RCC 7860 (cell line): ENCODE results near the gene AMDHD2.
A peak's percentile ranks its signal among the peaks of the same experiment; 100 is the strongest.
"Not testable (repeated sequence)": the region's sequence is repeated elsewhere in the genome, so short reads cannot be mapped to it uniquely, and the experiment has no call there.

ENCODE experiments used
- DNase-seq: peaks from one replicate; pipeline ENCODE4 v3.0.0-alpha.2; 2015; ENCODE audit warnings: low spot score
- FAIRE-seq: peaks from 2 replicates; lab custom pipeline; 2012; peaks lifted over from hg19 to GRCh38; lab: Jason Lieb, UNC

AMDHD2 gene

GRCh38 chr16:2567506-2567905 lies 47.3 kb downstream of the AMDHD2 start:
- FAIRE-seq, DNase-seq: not testable (repeated sequence)

GRCh38 chr16:2568573-2568972 lies 48.4 kb downstream of the AMDHD2 start:
- not testable (repeated sequence) for DNase-seq
- FAIRE-seq = peak; percentile 99

DNA sequence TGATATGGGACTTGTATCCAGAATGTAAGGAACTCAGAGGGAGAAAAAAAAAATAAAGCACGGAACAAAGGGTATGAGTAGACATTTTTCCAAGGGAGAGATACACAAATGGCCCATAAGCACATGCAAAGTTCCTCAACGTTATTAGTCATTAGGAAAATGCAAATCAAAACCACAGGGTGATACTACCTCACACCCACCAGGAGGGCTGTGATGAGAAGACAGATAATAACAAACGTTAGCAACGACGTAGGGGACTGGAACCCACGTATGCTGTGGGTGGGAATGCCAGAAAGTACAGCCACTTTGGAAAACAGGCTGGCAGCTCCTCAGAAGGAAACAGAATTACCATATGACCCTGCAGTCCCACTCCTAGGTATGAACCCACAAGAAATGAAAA lies 52.5 kb downstream of the AMDHD2 start:
- FAIRE-seq, DNase-seq: not testable (repeated sequence)

DNA sequence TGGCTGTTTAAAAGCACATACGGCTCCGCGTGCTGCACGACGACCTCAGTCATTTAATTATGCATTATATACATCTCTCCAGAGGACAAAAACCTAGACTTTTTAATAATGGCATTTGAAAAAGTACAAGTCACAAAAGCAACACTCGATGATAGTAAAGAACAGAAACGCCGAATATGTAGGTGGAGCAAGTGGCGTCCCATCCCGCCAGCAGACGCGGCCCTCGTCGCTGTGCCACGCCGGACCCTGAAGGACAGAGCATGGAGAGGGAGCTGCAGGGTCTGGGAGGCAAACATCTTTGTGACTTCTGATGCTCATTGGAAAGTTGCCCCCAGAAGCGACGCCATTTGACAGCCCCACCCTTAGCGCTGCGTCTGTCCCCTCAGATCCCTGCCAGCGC lies 55.7 kb downstream of the AMDHD2 start:
- FAIRE-seq, DNase-seq: not testable (repeated sequence)

- FAIRE-seq, DNase-seq: not testable (repeated sequence)
Measured at GRCh38 chr16:2577044-2577443, 56.9 kb downstream of the AMDHD2 start.

DNA sequence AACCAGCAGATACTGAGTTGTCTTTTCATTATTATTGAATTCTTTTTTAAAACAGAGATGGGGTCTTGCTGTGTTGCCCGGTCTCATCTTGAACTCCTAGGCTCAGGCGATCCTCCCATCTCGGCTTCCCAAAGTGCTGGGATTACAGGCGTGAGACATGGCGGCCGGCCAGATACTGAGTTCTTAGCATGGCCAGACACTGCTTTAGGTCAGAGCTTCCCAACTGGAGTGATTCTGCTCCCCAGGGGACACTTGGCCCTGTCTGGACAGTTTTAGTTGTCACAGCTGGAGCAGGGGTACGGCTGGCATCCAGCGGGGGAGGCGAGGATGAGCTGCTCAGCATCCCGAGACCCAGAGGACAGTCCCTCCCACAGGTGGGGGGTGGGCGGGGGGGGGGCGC lies 58.7 kb downstream of the AMDHD2 start:
- FAIRE-seq, DNase-seq: not testable (repeated sequence)

DNA sequence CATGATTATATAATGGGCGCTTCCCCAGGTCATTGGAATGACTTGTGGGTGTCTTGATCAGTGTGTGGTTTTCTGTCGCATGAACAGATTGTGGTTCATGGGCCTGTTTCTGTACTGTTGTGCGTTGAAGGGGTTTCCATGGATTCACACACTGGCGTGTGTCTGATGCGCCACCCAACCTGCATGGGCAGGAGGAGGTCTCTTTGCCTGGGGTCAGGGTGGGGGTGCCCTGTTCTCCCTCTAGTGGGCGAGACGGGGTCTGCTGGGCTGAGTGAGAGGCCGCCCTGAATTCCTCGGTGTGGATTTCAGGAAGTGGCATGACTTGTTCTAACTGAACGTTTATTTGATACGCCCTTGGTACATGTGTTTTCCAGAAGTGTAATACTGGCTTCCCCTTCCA lies 60.0 kb downstream of the AMDHD2 start:
- FAIRE-seq, DNase-seq: not testable (repeated sequence)

DNA sequence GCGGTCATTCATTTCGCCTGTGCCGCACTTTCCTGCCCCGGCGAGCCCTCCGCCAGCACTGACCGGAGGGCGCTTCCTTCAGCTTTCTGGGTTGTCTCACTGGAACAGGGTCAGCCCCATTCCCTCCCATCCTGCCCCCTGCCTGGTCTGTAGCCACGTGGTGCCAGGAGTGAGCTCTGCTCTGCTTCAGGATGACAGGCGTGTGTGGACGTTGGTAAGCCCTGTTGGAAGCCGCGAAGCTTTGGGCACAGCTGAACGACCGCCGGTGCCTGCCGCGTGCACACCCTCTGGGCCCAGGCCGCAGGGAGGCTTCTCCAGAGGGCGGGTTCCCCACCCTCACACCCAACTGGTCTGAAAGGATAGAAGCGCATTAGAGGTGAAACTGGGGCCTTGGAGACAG lies 60.6 kb downstream of the AMDHD2 start:
- FAIRE-seq = not testable (repeated sequence)

More for the DNA sequence above, 60.6 kb downstream of the AMDHD2 start:
- DNase-seq = not testable (repeated sequence)
